ENCODE results near the gene CCSER2. TPM values are rescaled to one million over a fixed set of nuclear protein-coding genes. Genes with fewer than 3 reads are reported as not detected.
"Not testable (repeated sequence)": the region's sequence is repeated elsewhere in the genome, so short reads cannot be mapped to it uniquely, and the experiment has no call there.

Gene CCSER2
- total RNA-seq, 2 experiments from 2014 or later, result 86.4 to 93.1 TPM

- CTCF ChIA-PET, result interaction anchor here (1.7 kb wide), 1 partner anchor 11 kb away, joined by 4 read pairs; no protein-coding TSS in a partner anchor
- H3K9me3 Mint-ChIP-seq; H3K36me3 Mint-ChIP-seq (ENCODE audit: low read depth); H3K4me1 Mint-ChIP-seq; H3K4me3 Mint-ChIP-seq; H3K27ac Mint-ChIP-seq; POLR2A ChIA-PET; DNase-seq: not testable (repeated sequence)
- H3K27me3 Mint-ChIP-seq, result peaks cover 21% of the 10 kb centered on the region
Measured at GRCh38 chr10:84323566-84323965, 4.8 kb upstream of the CCSER2 start.

DNA sequence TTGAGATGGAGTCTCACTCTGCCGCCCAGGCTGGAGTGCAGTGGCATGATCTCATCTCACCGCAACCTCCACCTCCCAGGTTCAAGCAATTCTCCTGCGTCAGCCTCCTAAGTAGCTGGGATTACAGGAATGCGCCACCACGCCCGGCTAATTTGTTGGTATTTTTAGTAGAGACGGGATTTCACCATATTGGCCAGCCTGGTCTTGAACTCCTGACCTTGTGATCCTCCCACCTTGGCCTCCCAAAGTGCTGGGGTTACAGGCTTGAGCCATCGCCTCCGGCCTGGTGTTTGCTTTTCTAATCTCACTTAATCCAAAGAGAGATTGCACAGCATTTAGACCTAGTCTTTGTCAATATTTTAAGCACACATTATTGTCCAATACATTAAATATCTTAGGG, 1.4 kb upstream of the CCSER2 start:
- H3K27ac Mint-ChIP-seq, POLR2A ChIA-PET, H3K9me3 Mint-ChIP-seq, DNase-seq, H3K27me3 Mint-ChIP-seq, H3K4me3 Mint-ChIP-seq: not testable (repeated sequence)
- Mint-ChIP-seq H3K36me3 (ENCODE audit: low read depth) (peaks cover 19% of the 10 kb centered on the region), H3K4me1 (peaks cover 28% of the 10 kb centered on the region)
- CTCF ChIA-PET, result interaction anchor here (1.4 to 3.0 kb wide), 2 partner anchors 16 to 19 kb away, joined by 3 to 11 read pairs; no protein-coding TSS in a partner anchor

DNA sequence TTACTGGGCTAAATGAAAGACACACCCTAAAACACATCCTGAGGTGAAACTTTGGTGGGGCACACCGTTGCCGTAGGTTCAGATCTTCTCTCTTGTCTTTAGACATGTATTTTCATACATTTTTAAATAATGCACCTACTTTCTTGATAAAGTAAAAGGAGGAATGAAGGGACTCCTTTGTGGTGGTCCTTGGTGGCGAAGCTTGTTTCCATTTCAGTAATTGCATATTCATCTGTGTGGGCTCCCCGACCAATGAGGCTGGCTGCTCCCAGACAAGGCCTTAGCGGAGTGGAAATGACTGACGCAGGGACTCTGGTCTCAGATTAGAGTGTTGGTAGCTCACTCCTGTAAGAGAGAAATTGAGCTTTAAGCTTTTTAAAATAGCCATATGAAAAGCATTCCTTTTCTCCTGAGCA, 815 bp downstream of the CCSER2 start:
- Mint-ChIP-seq H3K4me3 (peak overlapping the region; percentile 86), H3K9me3 (no peaks in the 10 kb centered on the region), H3K4me1 (peaks cover 41% of the 10 kb centered on the region), H3K27ac (peak overlapping the region; percentile 99), H3K27me3 (no peaks in the 10 kb centered on the region), H3K36me3 (ENCODE audit: low read depth) (peaks cover 19% of the 10 kb centered on the region)
- POLR2A ChIA-PET, result interaction anchor here (0.7 to 0.8 kb wide), 2 partner anchors 21 to 62 kb away, joined by 3 to 4 read pairs; no protein-coding TSS in a partner anchor
- CTCF ChIA-PET, result interaction anchor here (0.7 kb wide), 1 partner anchor 61 kb away, joined by 3 read pairs; no protein-coding TSS in a partner anchor
- peak; percentile 69 for DNase-seq

DNA sequence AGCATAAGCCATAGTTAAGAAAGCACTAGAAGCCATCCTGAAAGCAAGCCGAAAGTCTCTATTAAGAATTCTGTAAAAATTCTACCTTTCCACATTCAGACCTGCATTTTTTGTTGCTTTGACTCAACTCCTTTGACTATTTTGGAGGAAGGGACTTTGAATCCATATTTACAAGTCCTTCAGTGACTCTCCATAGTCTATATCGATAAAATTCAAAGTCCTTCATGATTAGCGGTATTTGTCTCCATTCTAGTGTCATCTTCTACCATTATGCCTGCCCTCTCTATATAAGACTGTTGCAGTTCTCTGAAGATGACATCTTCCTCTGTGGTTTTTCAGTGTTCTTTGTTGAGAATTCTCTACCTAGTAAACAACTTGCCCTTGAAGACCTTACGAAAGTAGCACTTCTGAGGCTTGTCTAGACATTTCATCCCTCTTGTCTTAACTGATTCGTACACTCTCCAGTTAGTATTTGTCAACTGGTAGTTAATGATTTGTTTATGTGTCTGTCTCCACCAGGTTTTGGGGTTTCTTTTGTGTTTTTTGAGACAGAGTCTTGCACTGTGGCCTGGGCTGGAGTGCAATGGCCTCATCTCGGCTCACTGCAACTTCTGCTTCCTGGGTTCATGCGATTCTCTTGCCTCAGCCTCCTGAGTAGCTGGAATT, 1.7 kb downstream of the CCSER2 start:
- CTCF ChIA-PET, result no interaction called here
- POLR2A ChIA-PET, result interaction anchor here (0.7 kb wide), 1 partner anchor 22 kb away, joined by 4 read pairs; no protein-coding TSS in a partner anchor

DNA sequence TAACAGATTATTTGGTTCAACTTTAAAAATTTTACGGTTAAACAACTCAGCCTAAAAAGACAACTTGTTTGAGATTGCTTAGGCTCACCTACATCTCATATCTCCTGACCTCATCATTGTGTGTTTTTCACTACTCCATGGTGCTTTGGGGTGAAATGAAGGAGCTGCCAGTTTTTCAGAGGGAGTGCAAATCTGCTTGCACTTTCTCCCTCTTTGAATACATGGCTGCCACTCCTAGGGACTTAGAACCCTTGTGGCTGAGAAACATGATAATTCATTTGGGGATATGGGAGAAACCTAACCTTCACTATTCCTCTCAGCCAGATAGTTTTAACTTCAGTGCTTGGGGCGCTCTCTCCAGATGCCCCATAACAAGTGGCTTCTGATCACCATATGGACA, 2.7 kb downstream of the CCSER2 start:
- DNase-seq, result peak; percentile 12
- Mint-ChIP-seq H3K27me3 (no peaks in the 10 kb centered on the region), H3K36me3 (ENCODE audit: low read depth) (peaks cover 19% of the 10 kb centered on the region), H3K9me3 (no peaks in the 10 kb centered on the region), H3K4me1 (peaks cover 54% of the 10 kb centered on the region), H3K4me3 (peak overlapping the region; percentile 86), H3K27ac (peak overlapping the region; percentile 99)
- CTCF ChIA-PET, result no interaction called here
- POLR2A ChIA-PET, result no interaction called here

More for the DNA sequence above, 1.7 kb downstream of the CCSER2 start:
- Mint-ChIP-seq H3K4me1 (peaks cover 50% of the 10 kb centered on the region), H3K4me3 (peak overlapping the region; percentile 86), H3K27me3 (no peaks in the 10 kb centered on the region), H3K27ac (peak overlapping the region; percentile 99), H3K9me3 (no peaks in the 10 kb centered on the region), H3K36me3 (ENCODE audit: low read depth) (peaks cover 19% of the 10 kb centered on the region)
- DNase-seq, result peak; percentile 35

DNA sequence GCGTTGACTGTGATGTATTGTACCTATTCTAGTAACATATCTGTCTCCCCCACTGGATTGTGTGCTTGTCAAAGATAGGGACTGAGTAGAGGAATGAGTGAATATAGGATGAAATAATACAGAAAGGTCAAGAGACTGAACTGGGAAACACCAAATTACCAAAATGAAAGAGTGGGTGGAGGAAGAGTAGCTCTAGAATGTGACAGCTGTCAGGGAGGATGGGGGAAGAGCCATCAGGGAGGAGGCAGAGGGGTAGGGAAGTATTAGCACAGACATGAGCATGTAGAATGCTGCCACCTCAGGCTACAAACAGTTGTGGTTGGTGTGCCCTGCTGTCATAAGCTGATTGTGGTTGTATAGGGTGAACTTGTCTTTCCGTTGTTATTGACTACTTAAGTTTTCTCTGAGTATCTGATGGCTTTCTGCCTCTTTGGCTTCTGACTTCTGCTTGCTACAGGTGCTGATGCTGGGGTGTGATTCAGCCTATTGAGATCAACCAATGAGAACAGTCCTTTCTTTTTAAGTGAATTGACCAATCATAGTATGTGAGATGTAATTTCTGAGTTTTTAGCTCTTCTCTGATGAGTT, 5.6 kb downstream of the CCSER2 start:
- ChIA-PET POLR2A (no interaction called here), CTCF (interaction anchor here (1.1 to 1.5 kb wide), 4 partner anchors 13 to 67 kb away, joined by 3 to 12 read pairs (median 4); no protein-coding TSS in a partner anchor)
- H3K4me3 Mint-ChIP-seq, result peak overlapping the region; percentile 36
- H3K27ac Mint-ChIP-seq, result peak overlapping the region; percentile 84
- H3K9me3 Mint-ChIP-seq, result no peaks in the 10 kb centered on the region
- peak; percentile 81 for DNase-seq
- no peaks in the 10 kb centered on the region for H3K27me3 Mint-ChIP-seq
- H3K36me3 Mint-ChIP-seq (ENCODE audit: low read depth), result peaks cover 22% of the 10 kb centered on the region
- peaks cover 49% of the 10 kb centered on the region for H3K4me1 Mint-ChIP-seq

DNA sequence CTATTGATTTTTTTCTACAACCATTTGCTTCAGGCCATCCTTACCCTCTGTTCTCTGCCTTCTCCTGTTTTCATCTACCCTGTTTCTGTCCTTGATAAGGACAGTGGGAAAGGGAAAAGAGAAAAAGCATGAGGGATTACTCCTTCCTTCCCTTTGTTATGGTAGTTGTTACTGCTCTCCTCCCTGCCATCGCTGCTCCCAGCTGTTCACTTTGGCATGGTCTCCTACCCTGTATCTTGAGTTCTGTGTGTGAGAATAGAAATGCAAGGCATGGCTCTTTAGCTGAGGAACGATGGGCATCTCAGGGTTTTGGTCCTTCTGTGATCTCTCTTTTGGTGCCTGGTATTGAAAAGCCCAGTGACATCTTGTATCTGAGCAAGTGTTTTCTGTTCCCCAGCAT, 6.4 kb downstream of the CCSER2 start:
- no peaks in the 10 kb centered on the region for H3K27me3 Mint-ChIP-seq
- CTCF ChIA-PET, result interaction anchor here (1.1 to 1.5 kb wide), 4 partner anchors 14 to 68 kb away, joined by 3 to 12 read pairs (median 4); no protein-coding TSS in a partner anchor
- POLR2A ChIA-PET, result no interaction called here
- H3K9me3 Mint-ChIP-seq, result no peaks in the 10 kb centered on the region
- no peak for DNase-seq
- peaks cover 47% of the 10 kb centered on the region for H3K4me1 Mint-ChIP-seq
- peak overlapping the region; percentile 84 for H3K27ac Mint-ChIP-seq
- H3K36me3 Mint-ChIP-seq (ENCODE audit: low read depth), result peaks cover 19% of the 10 kb centered on the region
- peak overlapping the region; percentile 9 for H3K4me3 Mint-ChIP-seq

- no peak overlapping the region for H3K27ac Mint-ChIP-seq
- H3K4me3 Mint-ChIP-seq, result no peak overlapping the region
- CTCF ChIA-PET, result interaction anchor here (1.0 to 1.3 kb wide), 2 partner anchors 15 to 68 kb away, joined by 4 read pairs; no protein-coding TSS in a partner anchor
- no peaks in the 10 kb centered on the region for H3K27me3 Mint-ChIP-seq
- H3K9me3 Mint-ChIP-seq, result no peaks in the 10 kb centered on the region
- POLR2A ChIA-PET, result interaction anchor here (0.6 kb wide), 1 partner anchor 22 kb away, joined by 4 read pairs; no protein-coding TSS in a partner anchor
- peaks cover 45% of the 10 kb centered on the region for H3K4me1 Mint-ChIP-seq
- peaks cover 17% of the 10 kb centered on the region for H3K36me3 Mint-ChIP-seq (ENCODE audit: low read depth)
- DNase-seq, result no peak
Measured at GRCh38 chr10:84335516-84335915, 7.1 kb downstream of the CCSER2 start.

GRCh38 chr10:84336406-84337090, 8.2 kb downstream of the CCSER2 start:
- Mint-ChIP-seq H3K9me3 (no peaks in the 10 kb centered on the region), H3K4me3 (no peak overlapping the region), H3K27ac (no peak overlapping the region), H3K27me3 (no peaks in the 10 kb centered on the region), H3K4me1 (peaks cover 42% of the 10 kb centered on the region), H3K36me3 (ENCODE audit: low read depth) (peaks cover 16% of the 10 kb centered on the region)
- DNase-seq, result no peak
- ChIA-PET POLR2A (no interaction called here), CTCF (interaction anchor here (1.0 kb wide), 1 partner anchor 69 kb away, joined by 4 read pairs; no protein-coding TSS in a partner anchor)

DNA sequence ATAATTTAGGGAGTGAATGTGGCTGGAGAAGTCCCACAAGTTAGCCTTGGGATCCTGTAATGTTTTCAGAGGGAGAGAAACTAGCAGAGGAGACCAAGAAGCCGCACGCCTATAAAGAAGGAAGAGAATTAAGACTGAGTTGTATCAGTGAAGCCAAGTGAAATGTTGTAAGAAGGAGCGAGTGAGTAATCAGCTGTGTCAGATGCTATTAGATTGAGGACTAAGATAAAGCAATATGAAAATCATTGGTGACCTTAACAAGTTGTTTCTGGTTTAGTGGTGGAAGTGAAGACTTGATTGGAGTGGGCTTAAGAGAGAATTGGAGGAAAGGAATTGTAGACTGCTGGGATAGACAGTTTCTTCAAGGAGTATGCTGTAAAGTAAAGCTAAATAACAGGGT, 8.8 kb downstream of the CCSER2 start:
- Mint-ChIP-seq H3K4me1 (peaks cover 42% of the 10 kb centered on the region), H3K4me3 (no peak overlapping the region), H3K27me3 (no peaks in the 10 kb centered on the region), H3K36me3 (ENCODE audit: low read depth) (peaks cover 20% of the 10 kb centered on the region), H3K9me3 (no peaks in the 10 kb centered on the region), H3K27ac (no peak overlapping the region)
- DNase-seq, result no peak
- CTCF ChIA-PET, result interaction anchor here (0.6 kb wide), 1 partner anchor 1825 kb away, joined by 4 read pairs; no protein-coding TSS in a partner anchor
- POLR2A ChIA-PET, result no interaction called here

GRCh38 chr10:84339025-84339424, 10.6 kb downstream of the CCSER2 start:
- peaks cover 51% of the 10 kb centered on the region for H3K4me1 Mint-ChIP-seq
- H3K36me3 Mint-ChIP-seq (ENCODE audit: low read depth), result peaks cover 34% of the 10 kb centered on the region
- no peaks in the 10 kb centered on the region for H3K27me3 Mint-ChIP-seq
- ChIA-PET POLR2A (interaction anchor here (0.6 kb wide), 1 partner anchor 80 kb away, joined by 4 read pairs; no protein-coding TSS in a partner anchor), CTCF (no interaction called here)
- no peak overlapping the region for H3K4me3 Mint-ChIP-seq
- no peak for DNase-seq
- H3K9me3 Mint-ChIP-seq, result no peaks in the 10 kb centered on the region
- no peak overlapping the region for H3K27ac Mint-ChIP-seq

- ChIA-PET CTCF (no interaction called here), POLR2A (no interaction called here)
- Mint-ChIP-seq H3K4me1 (peaks cover 49% of the 10 kb centered on the region), H3K27me3 (no peaks in the 10 kb centered on the region), H3K9me3 (no peaks in the 10 kb centered on the region), H3K36me3 (ENCODE audit: low read depth) (peaks cover 40% of the 10 kb centered on the region), H3K4me3 (no peak overlapping the region), H3K27ac (no peak overlapping the region)
- no peak for DNase-seq
Measured at GRCh38 chr10:84340187-84340586, 11.8 kb downstream of the CCSER2 start.
